ENCODE data around the gene HRH3.

Gene HRH3

DNA sequence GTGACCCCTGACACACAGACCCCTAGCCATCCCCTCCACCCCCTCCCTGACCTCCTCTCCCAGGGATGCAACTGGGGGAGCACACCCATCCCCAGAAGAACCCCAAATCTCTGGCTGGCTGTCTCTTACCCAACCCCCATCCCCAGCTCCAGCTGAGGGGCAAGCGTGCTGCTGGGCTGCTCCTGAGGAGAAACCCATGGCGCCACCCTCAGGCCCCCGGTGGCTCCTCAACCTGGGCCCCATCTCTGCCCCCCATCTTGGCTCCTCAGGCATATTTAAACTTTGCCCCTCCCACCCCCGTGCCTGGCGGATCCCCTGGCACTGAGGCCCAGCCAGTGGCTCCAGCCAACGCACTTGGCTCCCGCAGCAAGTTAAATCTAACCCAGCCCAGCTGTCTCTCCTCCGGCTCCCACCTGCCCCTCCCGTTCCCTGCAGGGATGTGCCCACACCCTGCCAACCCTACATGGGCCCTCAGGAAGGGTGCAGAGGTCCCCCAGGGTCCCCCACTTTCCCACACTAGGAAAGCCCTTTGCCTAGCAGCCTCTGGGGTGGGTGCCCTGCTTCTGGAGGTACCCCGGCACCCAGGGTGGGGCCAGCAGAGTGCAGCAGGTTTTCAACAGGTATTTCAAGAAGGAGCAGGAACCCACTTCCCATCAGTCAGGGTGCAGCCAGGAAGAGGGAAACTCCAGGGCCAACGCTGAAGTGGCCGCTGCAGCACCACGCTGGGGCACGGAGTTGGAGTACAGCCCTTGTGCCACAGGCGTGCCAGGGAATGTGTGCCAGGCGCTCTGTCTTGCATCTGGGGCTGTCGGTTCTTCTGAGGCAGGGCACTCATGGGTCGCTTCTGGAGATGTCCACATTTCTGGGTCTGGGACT, 12.9 kb upstream of the HRH3 start:
- in situ Hi-C loops (cut with MboI; ENCODE audit: low pct_unique_long_range_greater_than_20kb, low sequenced_read_pairs) = no loop called here
- no peak for DNase-seq

- in situ Hi-C loops (cut with MboI; ENCODE audit: low pct_unique_long_range_greater_than_20kb, low sequenced_read_pairs) = no loop called here
- no peak for DNase-seq
These were observed 12.1 kb upstream of the HRH3 start for GRCh38 chr20:62232194-62232593.

DNA sequence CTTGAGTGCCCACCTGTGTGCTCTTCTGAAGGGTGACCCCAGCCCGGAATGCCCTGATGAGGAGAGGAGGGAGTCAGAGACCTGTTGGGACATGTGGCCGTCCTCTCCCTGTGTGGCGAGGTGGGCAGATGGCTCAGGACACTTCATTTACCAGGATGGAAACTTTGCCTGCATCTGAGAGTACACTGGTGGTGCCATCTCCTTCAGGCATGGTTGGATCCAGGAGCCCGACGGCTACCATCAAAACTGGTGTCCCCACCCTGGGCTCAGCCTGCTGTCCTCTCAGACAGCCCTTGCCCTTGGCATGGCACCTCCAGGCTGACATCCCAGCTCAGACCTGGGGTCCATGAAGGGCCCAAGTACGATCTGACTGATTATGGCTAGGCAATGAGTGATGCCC, 11.2 kb upstream of the HRH3 start:
- in situ Hi-C loops (cut with MboI; ENCODE audit: low pct_unique_long_range_greater_than_20kb, low sequenced_read_pairs) = no loop called here
- no peak for DNase-seq

DNA sequence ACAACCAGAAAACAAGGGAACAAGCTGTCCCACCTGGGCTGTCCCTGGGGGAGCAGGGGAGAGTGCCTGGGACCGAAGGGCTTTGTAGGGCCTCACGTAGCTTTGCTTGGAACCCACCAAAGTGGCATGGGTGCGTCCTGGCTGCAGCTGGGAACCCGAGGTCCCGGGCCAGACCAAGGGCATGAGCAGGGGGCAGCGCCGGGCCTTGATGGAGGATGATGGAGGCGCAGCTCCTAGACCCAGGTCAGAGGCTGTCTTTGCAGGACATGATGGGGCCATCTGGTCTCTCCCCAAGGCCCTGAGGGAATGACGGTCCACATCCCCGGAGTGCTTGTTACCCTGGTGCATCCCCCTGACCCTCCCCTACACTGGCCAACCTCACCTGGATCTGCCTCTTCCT, 10.6 kb upstream of the HRH3 start:
- DNase-seq = no peak
- in situ Hi-C loops (cut with MboI; ENCODE audit: low pct_unique_long_range_greater_than_20kb, low sequenced_read_pairs) = no loop called here

DNA sequence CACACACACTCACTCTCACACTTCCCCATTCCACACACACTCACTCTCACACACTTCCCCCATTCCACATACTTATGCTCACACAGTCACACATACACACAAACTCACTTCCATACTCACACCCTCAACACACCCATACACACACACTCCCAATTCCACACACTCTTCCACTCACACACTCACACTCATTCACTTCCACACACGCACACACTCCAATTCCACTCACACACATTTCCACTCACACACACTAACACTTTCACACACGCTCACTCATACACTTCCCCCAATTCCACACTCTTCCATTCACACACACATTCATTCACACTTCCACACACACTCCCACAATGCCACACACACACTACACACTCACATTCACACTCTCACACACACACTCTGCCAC, 10.2 kb upstream of the HRH3 start:
- in situ Hi-C loops (cut with MboI; ENCODE audit: low pct_unique_long_range_greater_than_20kb, low sequenced_read_pairs) = no loop called here

DNA sequence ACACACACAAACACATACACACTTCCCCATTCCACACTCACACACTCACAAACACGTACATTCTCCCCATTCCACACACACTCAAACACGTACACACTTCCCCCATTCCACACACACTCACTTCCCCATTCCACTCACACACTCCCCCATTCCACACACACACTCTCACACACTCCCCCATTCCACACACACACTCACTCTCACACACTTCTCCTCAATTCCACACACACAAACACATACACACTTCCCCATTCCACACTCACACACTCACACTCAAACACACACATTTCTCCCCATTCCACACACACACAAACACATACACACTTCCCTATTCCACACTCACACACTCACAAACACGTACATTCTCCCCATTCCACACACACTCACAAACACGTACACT, 9.6 kb upstream of the HRH3 start:
- DNase-seq = no peak
- in situ Hi-C loops (cut with MboI; ENCODE audit: low pct_unique_long_range_greater_than_20kb, low sequenced_read_pairs) = no loop called here

More for the DNA sequence above, 10.2 kb upstream of the HRH3 start:
- no peak for DNase-seq

DNA sequence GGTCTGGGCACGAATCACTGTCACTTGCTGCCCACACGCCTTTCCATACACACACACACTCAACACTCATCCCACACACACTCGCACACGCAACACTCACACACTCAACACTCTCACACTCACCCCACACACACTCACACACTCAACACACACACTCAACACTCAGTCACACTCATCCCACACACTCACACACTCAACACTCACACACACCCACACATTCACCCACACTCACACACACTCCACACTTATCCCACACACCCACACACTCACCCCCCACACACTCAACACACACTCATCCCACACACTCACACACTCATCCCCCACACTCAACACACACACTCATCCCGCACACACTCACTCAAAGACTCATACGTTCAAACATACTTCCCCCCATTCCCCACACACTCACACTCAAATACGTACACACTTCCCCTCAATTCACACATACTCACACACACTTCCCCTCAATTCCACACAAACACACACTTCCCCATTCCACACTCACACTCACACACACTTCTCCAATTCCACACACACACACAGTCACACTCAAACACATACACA, 9.0 kb upstream of the HRH3 start:
- in situ Hi-C loops (cut with MboI; ENCODE audit: low pct_unique_long_range_greater_than_20kb, low sequenced_read_pairs) = no loop called here
- DNase-seq = no peak

GRCh38 chr20:62227977-62228958, 8.2 kb upstream of the HRH3 start:
- in situ Hi-C loops (cut with MboI; ENCODE audit: low pct_unique_long_range_greater_than_20kb, low sequenced_read_pairs) = no loop called here
- DNase-seq = no peak

DNA sequence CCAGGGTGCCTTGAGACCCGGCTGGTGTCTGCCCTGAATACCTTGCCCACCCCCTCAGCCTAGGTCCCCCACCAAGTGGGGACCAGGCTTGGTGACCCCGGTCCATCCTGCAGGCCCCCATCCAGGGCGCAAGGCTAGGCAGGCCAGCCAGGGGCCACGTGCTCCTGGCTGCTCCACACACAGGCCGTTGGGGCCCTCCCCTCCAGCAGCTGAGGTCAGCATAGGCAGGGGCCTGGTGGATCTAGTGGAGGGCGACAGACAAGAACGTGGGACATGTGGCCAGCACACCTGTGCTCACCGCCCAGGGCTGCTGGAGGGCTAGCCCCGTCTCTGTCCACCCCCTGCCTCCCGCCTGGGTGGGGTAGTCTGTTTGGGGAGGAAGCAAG, 7.5 kb upstream of the HRH3 start:
- in situ Hi-C loops (cut with MboI; ENCODE audit: low pct_unique_long_range_greater_than_20kb, low sequenced_read_pairs) = no loop called here
- DNase-seq = no peak

DNA sequence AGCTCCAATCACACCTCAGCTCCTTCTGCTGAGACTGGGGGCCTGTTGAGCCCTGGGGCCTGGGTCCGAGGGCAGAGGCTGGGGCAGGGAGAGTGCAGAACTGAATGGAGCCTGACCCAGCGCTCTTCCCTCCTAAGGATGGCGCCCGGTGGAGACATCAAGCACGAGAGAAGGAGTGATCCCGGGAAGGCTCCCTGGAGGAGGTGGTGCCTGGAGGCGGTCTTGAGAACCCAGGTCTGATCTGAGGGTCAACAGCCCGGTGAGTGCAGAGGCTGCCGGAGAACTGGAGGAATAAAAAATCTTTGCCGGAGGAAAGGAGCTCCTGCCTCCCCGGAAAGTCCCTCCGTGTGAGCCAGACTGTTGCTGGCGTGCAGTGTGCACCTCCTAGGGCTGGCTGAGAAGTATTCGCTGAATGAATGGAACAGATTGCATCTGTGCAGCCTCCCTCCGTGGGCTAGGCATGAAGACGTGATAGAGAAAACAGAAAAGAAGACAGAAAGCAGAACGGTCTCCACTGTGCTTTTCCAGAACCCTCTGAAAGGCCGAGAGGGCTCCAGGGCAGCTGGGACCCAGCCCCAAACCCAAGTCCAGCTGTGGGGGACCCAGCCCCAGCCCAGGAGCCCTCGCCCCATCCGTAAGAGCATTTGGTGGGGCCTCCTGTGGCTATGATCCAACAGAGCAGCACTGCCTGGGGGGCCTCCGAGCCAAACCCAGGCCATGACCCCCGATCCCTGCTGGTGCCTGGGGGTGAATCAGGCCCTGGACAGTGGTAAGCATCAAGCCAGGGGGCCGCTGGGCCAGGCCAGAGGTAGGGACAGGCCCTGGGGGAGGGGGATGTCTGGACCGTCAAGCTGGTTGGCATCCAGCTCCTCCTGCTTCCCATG, 6.9 kb upstream of the HRH3 start:
- in situ Hi-C loops (cut with MboI; ENCODE audit: low pct_unique_long_range_greater_than_20kb, low sequenced_read_pairs) = no loop called here

DNA sequence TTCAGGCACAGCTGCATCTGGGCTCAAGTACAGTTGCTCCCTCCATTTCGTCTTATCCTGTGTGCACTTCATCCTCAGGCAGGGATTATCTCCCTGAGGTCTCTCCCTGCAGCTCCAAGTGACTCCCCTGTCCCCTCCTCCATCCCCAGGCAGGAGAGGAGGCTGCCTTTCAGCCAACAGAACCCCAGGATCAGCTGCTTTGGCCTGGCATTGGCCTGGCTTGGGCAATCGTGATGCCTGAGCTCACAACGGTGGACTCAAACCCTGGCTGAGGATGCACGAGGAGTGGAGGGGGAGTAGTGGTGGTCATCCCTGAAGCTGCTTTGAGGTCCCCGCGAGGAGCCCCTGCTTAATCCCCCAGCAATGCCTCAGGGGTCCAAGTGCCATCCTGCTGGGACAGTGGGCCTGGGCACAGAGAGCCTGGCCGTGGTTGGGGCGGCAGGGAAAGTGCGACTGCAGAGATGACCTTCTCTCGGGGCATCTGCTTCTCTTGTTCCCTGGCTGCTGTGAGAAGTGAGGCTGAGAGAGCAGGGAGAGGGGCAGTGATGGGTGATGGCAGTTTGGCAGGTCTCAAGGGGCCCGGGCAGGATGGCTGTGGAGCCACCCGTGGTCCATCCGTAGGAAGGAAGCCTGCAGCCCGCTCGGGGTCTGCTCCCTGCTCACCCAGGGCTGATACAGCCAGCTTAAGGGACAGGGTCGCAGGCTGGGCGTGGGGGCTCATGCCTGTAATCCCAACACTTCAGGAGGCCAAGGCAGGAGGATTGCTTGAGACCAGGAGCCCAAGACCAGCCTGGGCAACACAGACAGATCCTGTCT, 6.0 kb upstream of the HRH3 start:
- in situ Hi-C loops (cut with MboI; ENCODE audit: low pct_unique_long_range_greater_than_20kb, low sequenced_read_pairs) = no loop called here
- DNase-seq = no peak

More for the DNA sequence above, 6.9 kb upstream of the HRH3 start:
- DNase-seq = no peak

GRCh38 chr20:62225026-62225425, 4.9 kb upstream of the HRH3 start:
- no peak for DNase-seq
- in situ Hi-C loops (cut with MboI; ENCODE audit: low pct_unique_long_range_greater_than_20kb, low sequenced_read_pairs) = no loop called here

- in situ Hi-C loops (cut with MboI; ENCODE audit: low pct_unique_long_range_greater_than_20kb, low sequenced_read_pairs) = no loop called here
These were observed 4.2 kb upstream of the HRH3 start for GRCh38 chr20:62224113-62224855.

DNA sequence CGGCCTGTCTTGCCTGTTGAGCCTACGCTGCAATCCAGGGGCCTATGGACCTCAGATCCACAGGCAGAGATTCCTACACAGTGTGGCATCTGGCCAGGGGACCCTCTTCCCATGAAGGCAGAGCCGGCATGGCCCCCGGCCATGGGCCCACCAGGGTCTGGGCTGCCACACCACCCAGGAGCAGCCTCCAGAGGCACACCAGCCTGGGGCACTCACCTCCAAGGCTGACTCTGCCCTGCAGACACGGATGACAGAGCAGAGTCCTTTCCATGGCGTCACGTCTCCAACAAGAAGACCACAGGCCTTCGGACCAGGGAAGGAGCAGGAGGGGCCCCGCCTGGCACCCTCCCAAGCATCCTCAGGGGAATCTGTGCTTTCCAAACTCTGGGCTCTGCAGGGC, 3.5 kb upstream of the HRH3 start:
- DNase-seq = no peak

More at GRCh38 chr20:62224113-62224855, 4.2 kb upstream of the HRH3 start:
- DNase-seq = no peak

GRCh38 chr20:62222972-62223371, 2.9 kb upstream of the HRH3 start:
- in situ Hi-C loops (cut with MboI; ENCODE audit: low pct_unique_long_range_greater_than_20kb, low sequenced_read_pairs) = no loop called here
- DNase-seq = no peak

More for the DNA sequence above, 3.5 kb upstream of the HRH3 start:
- in situ Hi-C loops (cut with MboI; ENCODE audit: low pct_unique_long_range_greater_than_20kb, low sequenced_read_pairs) = no loop called here

DNA sequence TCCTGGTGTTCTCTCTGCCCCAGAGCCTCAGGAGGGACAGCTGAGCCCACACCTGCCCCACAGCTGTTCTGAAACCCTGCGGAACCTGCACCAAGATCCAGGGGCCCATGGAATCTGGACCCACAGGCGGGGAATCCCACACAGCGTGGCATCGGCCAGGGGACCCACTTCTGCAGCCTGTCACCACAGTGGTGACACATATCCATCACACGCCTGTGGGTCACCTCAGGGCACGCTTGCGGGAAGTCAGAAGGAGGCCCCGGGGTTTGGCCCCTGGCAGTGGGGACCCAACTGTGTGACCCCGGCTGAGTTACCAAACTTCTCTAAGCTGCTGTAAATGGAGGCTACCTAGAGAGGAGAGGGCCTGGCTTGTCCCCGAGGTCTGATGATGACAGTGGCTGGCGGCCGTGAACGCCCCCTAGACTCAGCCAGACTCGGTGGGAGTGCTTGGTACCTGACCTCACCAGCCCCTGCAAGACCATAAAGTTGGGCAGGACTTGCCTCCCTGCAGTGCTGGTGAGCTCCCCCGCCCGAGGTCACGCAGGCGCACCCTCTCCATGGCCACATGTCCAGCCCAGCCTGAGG, 2.3 kb upstream of the HRH3 start:
- in situ Hi-C loops (cut with MboI; ENCODE audit: low pct_unique_long_range_greater_than_20kb, low sequenced_read_pairs) = no loop called here
- no peak for DNase-seq
